ENCODE data around the gene ANOS1.

DNA sequence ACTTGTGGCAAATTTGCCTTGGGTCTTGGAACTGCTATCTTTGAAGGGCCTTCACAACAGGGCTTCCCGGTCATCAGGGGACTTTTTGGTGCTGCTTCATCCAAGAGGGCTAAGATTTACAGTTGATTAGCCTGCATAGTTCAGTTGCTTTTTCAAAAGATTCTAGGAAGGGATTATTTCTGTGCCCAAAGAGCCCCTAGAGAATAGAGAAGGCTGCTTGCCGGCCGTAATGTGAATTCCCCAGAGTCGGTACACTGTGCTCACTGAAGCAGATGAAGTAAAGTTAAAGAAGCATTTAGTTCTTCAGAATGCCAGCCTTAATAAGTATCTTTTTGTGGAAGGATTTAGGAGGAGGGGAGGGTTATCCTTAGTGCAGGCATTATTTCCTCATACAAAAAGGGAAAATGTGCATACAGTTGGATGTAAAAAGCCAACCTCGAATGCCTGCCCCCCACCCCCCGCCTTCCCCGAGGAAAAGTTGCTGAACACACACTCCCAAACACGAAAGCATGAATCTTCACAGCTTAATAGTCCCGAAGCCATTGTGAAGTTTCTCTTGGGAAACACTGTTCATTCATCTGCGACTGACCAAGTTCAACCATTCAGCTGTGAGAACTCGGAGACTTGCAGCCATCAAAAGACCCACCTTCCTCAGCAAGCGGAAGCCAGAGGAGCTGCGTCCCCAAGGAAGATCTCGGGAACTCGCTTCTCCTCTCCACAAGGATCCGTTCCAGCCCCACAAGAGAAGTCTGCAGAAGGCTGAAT, 47.6 kb downstream of the ANOS1 start:
- TF ChIP-seq YY1 (IDR thresholded peaks at IDR 0.05; ENCODE audit: insufficient read depth, insufficient read length) (no peak), ZNF274 (IDR thresholded peaks at IDR 0.05; ENCODE audit: low read depth, low read length) (no peak), SUZ12 (IDR thresholded peaks at IDR 0.05; ENCODE audit: extremely low read depth, insufficient read depth, insufficient read length) (no peak)
